K562 (cell line): ENCODE data around the gene AMOTL1. TPM values are rescaled to one million over a fixed set of nuclear protein-coding genes. Genes with fewer than 3 reads are reported as not detected.

Source experiments
- CBX8 ChIP-seq: fragments of 200-600 bp; sonication (generic); IDR thresholded peaks from 2 replicates; pipeline ENCODE4 v1.6.1; 2012; ENCODE audit warnings: borderline replicate concordance, mixed run types, low read depth, mild to moderate bottlenecking, moderate library complexity, mixed read lengths, low read length, control low read depth, inconsistent platforms; ENCODE audit not compliant: poor library complexity, severe bottlenecking; ENCODE audit errors: extremely low read depth
- CTCF ChIP-seq, 3 experiments: IDR thresholded peaks in 2 of 3; conservative IDR thresholded peaks in 1 of 3; 2 replicates each; pipeline ENCODE4 v1.5.1; 2011 to 2012; ENCODE audit warnings: low read length in 3 of 3, mild to moderate bottlenecking in 3 of 3, control low read depth in 2 of 3, improper control_type of control experiment in 1 of 3, inconsistent platforms in 1 of 3, low read depth in 1 of 3, mixed read lengths in 1 of 3, moderate library complexity in 1 of 3; ENCODE audit not compliant: insufficient read depth in 2 of 3
- CXXC5 ChIP-seq: fragments of 250-450 bp; sonication (Bioruptor Pico); IDR thresholded peaks from 2 replicates; pipeline ENCODE4 v1.8.0; 2022; ENCODE audit warnings: inconsistent platforms, mild to moderate bottlenecking, moderate library complexity
- DEAF1 ChIP-seq: fragments of 450-650 bp; formaldehyde crosslinking; IDR thresholded peaks from 2 replicates; pipeline ENCODE4 v1.4.0; 2020; ENCODE audit warnings: mild to moderate bottlenecking, moderate library complexity
- GTF2E2 ChIP-seq: fragments of 200-800 bp; sonication (Bioruptor generic); IDR thresholded peaks from 2 replicates; pipeline ENCODE4 v1.6.1; 2016; ENCODE audit warnings: missing genetic modification characterization, missing compliant biosample characterization
- HMG20B ChIP-seq: fragments of 250-450 bp; sonication (Bioruptor Pico); IDR thresholded peaks from 2 replicates; pipeline ENCODE4 v1.5.0; 2021; ENCODE audit warnings: mild to moderate bottlenecking
- MYC ChIP-seq, 2 experiments: fragments of 250-450 bp in 1 of 2; sonication (Bioruptor Pico) in 1 of 2; IDR thresholded peaks; 2 replicates each; pipeline versions ENCODE4 v1.5.1 to v1.6.1; 2012 to 2021; ENCODE audit warnings: low read depth in 2 of 2, borderline replicate concordance in 1 of 2, improper control_type of control experiment in 1 of 2, low read length in 1 of 2, mild to moderate bottlenecking in 1 of 2, moderate library complexity in 1 of 2
- PHF21A ChIP-seq: fragments of 450-650 bp; IDR thresholded peaks from 2 replicates; pipeline ENCODE4 v1.6.1; 2017; ENCODE audit warnings: low read depth, borderline replicate concordance
- RAD21 ChIP-seq, 2 experiments: fragments of 250-450 bp in 1 of 2; fragments of 450-650 bp in 1 of 2; sonication (Bioruptor Pico) in 1 of 2; formaldehyde crosslinking in 1 of 2; IDR thresholded peaks in 1 of 2; conservative IDR thresholded peaks in 1 of 2; 2 replicates each; pipeline versions ENCODE4 v1.4.0 to v1.8.0; 2020 to 2022; ENCODE audit warnings: mild to moderate bottlenecking in 2 of 2, moderate library complexity in 1 of 2
- SMARCC2 ChIP-seq: fragments of 450-650 bp; IDR thresholded peaks from 2 replicates; pipeline ENCODE4 v1.6.1; 2017; ENCODE audit warnings: antibody characterized with exemption, moderate library complexity, mild to moderate bottlenecking, low read depth
- ZFPM2 ChIP-seq: fragments of 250-450 bp; sonication (Bioruptor Pico); IDR thresholded peaks from 2 replicates; pipeline ENCODE4 v1.5.1; 2022; ENCODE audit warnings: mild to moderate bottlenecking
- ZKSCAN3 ChIP-seq: fragments of 250-450 bp; sonication (Bioruptor Pico); IDR thresholded peaks from 2 replicates; pipeline ENCODE4 v1.4.0; 2020
- ZNF133 ChIP-seq: fragments of 250-450 bp; sonication (Bioruptor Pico); IDR thresholded peaks from 2 replicates; pipeline ENCODE4 v1.4.0; 2020; ENCODE audit warnings: mild to moderate bottlenecking
- ZNF280A ChIP-seq: fragments of 450-650 bp; IDR thresholded peaks from 2 replicates; pipeline ENCODE4 v1.6.1; 2018; ENCODE audit warnings: mild to moderate bottlenecking, low read depth; ENCODE audit not compliant: partially characterized antibody
- ZNF354B ChIP-seq: fragments of 250-450 bp; sonication (Bioruptor Pico); IDR thresholded peaks from 2 replicates; pipeline ENCODE4 v1.4.0; 2020
- ZNF639 ChIP-seq, 2 experiments: fragments of 200-800 bp in 1 of 2; sonication (Bioruptor generic) in 1 of 2; sonication (generic) in 1 of 2; formaldehyde crosslinking in 1 of 2; IDR thresholded peaks in 1 of 2; conservative IDR thresholded peaks in 1 of 2; 2 replicates each; pipeline versions ENCODE4 v1.5.0 to v1.6.1; 2016 to 2020; ENCODE audit warnings: missing compliant biosample characterization in 1 of 2, missing genetic modification characterization in 1 of 2, missing genetic modification reagents in 1 of 2
- polyA plus RNA-seq, 8 experiments: library from polyadenylated mRNA; depleted of rRNA in 4 of 8; stranded (reverse) in 5 of 8; unstranded in 3 of 8; fragments of >200 nt; fragmentation: Nextera tagmentation in 2 of 8; fragmentation: Illumina TruSeq in 1 of 8; extraction: Ambion mirVana in 2 of 8; extraction: Trizol in 1 of 8; gene quantifications; 2 replicates each; pipeline versions ENCODE4 v1.2.1 to v1.2.3, GENCODE V29; 2011 to 2014; ENCODE audit warnings: inconsistent platforms in 1 of 8, missing spikeins in 1 of 8
- total RNA-seq, 7 experiments: library from RNA; depleted of rRNA in 6 of 7; stranded (reverse); fragments of >200 nt in 6 of 7; fragmentation: Illumina TruSeq in 2 of 7; extraction: Trizol in 2 of 7; gene quantifications; 2 replicates each; pipeline versions ENCODE4 v1.2.1 to v1.2.3, GENCODE V29; 2011 to 2021; ENCODE audit warnings: low replicate concordance in 1 of 7

The AMOTL1 gene
- total and polyA plus RNA-seq, 9 of the 15 experiments (the other 6 are each of a cell fraction or from before 2014, with no cell fraction given): 4.0 to 35.4 (median 14.0) TPM

DNA sequence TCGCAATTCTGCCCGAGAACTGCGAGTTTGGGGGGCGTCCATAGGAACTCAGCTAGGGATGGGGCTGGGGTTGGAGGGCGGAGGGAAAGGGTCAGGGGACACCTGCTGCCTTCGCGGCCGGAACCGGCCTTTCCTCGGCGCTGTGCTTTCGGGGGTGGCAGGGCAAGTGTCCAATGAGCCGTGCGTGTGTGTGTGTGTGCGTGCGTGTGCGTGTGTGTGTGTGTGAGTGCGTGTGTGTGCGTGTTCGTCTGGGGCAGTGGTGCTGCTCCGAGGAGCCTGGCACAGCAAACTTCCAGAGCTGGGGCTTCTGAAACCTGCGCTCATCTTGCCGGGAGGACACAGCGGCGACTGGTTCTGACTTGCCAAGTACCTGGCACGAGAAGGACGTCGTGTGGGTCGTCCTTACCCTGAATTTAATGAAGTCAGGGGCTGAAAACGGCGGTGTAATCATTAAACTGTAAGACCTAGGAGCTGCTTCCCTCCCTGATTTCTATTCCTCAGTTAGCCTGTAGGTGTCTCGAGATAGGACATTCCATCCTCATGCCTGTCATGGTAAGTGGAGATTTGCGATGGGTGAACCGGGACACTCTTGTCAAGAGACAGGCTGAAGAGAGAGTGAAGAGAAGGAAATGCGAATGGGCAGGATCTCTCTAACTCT, 27.0 kb upstream of the AMOTL1 start (continued):
- TF ChIP-seq ZNF639 (CRISPR knock-in tag; conservative IDR thresholded peaks at IDR 0.05 in 1 of 2, IDR thresholded peaks at IDR 0.05 in 1 of 2): peak in 1 of 2 experiments; percentile 23; a peak in 1 of 4 replicates
- peak; percentile 46; the same call in 1 of the 2 replicates for TF ChIP-seq CXXC5
- TF ChIP-seq SMARCC2: no peak
- TF ChIP-seq HMG20B (CRISPR knock-in tag): no peak
- no peak for TF ChIP-seq GTF2E2
- no peak for TF ChIP-seq CBX8
- TF ChIP-seq PHF21A: no peak
- no peak for TF ChIP-seq ZNF133
- 0 out of 2 replicates have a peak, but pooled peaks have one; percentile 8 for TF ChIP-seq DEAF1 (CRISPR knock-in tag)
- TF ChIP-seq ZNF354B (CRISPR knock-in tag): no peak
- TF ChIP-seq RAD21 (CRISPR knock-in tag; conservative IDR thresholded peaks at IDR 0.05 in 1 of 2, IDR thresholded peaks at IDR 0.05 in 1 of 2): peak; percentile 36 to 44
- TF ChIP-seq ZNF280A: no peak
- TF ChIP-seq ZKSCAN3: no peak
- peak in 2 of 3 experiments; percentile 52 to 53; a peak in 5 of 6 replicates for TF ChIP-seq CTCF (IDR thresholded peaks at IDR 0.05 in 2 of 3, conservative IDR thresholded peaks at IDR 0.05 in 1 of 3; ENCODE audit: insufficient read depth in 2 of 3, low read depth in 1 of 3, low read length in 3 of 3)
- TF ChIP-seq ZFPM2 (CRISPR knock-in tag): no peak
- TF ChIP-seq MYC (IDR thresholded peaks at IDR 0.05; ENCODE audit: low read depth, low read length): no peak
- no peak for TF ChIP-seq MYC (CRISPR knock-in tag; IDR thresholded peaks at IDR 0.05; ENCODE audit: borderline replicate concordance, low read depth)
